ENCODE measurements around the gene C1GALT1C1L.
"Not testable (repeated sequence)": the region's sequence is repeated elsewhere in the genome, so short reads cannot be mapped to it uniquely, and the experiment has no call there.

Gene C1GALT1C1L

GRCh38 chr2:43648994-43649701 is 27.1 kb downstream of the C1GALT1C1L start:
- DNase-seq = no peak

- DNase-seq = no peak
Measured at GRCh38 chr2:43643680-43644079, 32.5 kb downstream of the C1GALT1C1L start.

- no peak for DNase-seq
Measured at GRCh38 chr2:43642363-43642762, 33.9 kb downstream of the C1GALT1C1L start.

- DNase-seq = peak; percentile 91
Measured at GRCh38 chr2:43637030-43637803, 39.0 kb downstream of the C1GALT1C1L start, which contains the start of gene PLEKHH2. Gene PLEKHH2 (plus strand): TSS chr2:43637260. CDS start chr2:43644674, 7,414 bp downstream.

- peak; percentile 4 for DNase-seq
Measured at GRCh38 chr2:43636621-43637020, 39.6 kb downstream of the C1GALT1C1L start.

DNA sequence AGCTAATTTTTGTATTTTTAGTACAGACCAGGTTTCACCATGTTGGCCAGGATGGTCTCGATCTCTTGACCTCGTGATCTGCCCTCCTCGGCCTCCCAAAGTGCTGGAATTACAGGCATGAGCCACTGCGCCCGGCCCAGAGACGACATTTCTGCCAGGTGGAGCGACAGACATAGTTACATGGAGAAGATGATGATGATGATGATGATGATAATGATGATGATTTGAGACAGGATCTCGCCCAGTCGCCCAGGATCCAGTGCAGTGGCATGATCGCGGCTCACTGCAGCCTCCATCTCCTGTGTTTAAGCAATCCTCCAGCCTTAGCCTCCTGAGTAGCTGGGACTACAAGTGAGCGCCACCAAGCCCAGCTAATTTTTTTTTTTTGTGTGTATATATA is 40.1 kb downstream of the C1GALT1C1L start:
- not testable (repeated sequence) for DNase-seq

GRCh38 chr2:43634604-43635306 is 41.5 kb downstream of the C1GALT1C1L start:
- no peak for DNase-seq

GRCh38 chr2:43631618-43632317 is 44.5 kb downstream of the C1GALT1C1L start:
- no peak for DNase-seq

Measured in stimulated activated CD4-positive, alpha-beta T cell treated with anti-CD3 and anti-CD28 coated beads, Interleukin-1b, Interleukin-23, amount 100 ng/mL, for 48 hours (primary cell).